Measurements from ENCODE around the gene ITGA3.

DNA sequence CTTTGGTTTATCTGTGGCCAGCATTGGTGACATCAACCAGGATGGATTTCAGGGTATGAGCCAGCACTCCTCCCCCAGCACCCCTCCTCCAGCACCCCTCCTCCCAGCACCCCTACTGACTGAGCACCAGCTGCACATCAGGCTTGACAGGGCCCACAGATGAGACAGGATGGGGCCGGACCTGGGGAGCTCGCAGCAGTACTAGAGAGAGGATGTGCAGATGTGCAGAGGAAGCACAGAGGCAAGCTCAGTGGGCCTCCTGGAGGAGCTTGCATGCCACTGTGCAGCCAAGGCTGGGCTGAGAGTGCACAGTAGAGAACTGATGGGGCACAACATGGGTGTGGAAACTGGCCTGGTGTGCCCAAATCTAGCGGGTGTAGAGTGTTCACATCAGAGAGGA, 16.2 kb downstream of the ITGA3 start:
- TF ChIP-seq, protein P1, sequence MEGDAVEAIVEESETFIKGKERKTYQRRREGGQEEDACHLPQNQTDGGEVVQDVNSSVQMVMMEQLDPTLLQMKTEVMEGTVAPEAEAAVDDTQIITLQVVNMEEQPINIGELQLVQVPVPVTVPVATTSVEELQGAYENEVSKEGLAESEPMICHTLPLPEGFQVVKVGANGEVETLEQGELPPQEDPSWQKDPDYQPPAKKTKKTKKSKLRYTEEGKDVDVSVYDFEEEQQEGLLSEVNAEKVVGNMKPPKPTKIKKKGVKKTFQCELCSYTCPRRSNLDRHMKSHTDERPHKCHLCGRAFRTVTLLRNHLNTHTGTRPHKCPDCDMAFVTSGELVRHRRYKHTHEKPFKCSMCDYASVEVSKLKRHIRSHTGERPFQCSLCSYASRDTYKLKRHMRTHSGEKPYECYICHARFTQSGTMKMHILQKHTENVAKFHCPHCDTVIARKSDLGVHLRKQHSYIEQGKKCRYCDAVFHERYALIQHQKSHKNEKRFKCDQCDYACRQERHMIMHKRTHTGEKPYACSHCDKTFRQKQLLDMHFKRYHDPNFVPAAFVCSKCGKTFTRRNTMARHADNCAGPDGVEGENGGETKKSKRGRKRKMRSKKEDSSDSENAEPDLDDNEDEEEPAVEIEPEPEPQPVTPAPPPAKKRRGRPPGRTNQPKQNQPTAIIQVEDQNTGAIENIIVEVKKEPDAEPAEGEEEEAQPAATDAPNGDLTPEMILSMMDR (IDR thresholded peaks at IDR 0.05), result no peak
- no peak for TF ChIP-seq POLR2A (IDR thresholded peaks at IDR 0.05)
